ENCODE data around the gene CEP83.
"Not testable (repeated sequence)": the region's sequence is repeated elsewhere in the genome, so short reads cannot be mapped to it uniquely, and the experiment has no call there.

Gene CEP83

DNA sequence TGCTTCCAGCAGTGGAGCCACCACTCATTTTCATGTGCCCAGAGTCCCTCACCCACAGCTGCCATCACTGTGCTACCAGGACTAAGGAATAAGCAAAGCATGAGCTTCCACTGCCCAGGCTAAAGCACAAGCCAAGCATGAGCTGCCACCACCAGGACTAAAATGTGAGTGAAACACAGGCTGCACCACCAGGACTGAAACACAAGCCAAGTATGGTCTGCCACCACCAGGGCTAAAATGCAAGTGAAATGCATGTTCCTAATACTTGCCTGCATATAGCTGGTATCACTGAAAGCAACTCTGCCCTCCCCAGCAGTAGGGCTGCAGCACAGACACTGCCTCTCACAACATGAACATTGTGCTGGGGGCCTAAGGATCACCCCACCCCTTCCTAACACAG is 30.0 kb downstream of the CEP83 start:
- no peak for DNase-seq

DNA sequence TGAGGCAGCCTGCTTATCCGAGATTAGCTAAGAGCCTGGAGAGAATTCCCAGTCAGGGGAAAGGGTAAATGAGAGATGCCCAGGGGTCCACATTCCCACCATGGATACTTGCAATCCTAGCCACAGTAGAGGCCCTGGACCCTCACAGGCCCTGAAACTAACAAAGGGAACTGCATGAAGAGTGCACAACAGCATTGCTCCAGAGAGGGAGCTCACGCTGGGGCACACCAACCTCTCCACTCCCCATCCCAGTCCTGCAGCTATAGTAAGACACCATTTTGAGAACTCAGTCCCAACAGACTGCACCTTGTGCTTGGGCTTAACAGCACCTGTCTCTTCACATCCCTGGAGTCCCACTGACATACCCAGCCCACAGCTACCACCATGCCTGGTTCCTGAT is 30.5 kb downstream of the CEP83 start:
- DNase-seq, result no peak

DNA sequence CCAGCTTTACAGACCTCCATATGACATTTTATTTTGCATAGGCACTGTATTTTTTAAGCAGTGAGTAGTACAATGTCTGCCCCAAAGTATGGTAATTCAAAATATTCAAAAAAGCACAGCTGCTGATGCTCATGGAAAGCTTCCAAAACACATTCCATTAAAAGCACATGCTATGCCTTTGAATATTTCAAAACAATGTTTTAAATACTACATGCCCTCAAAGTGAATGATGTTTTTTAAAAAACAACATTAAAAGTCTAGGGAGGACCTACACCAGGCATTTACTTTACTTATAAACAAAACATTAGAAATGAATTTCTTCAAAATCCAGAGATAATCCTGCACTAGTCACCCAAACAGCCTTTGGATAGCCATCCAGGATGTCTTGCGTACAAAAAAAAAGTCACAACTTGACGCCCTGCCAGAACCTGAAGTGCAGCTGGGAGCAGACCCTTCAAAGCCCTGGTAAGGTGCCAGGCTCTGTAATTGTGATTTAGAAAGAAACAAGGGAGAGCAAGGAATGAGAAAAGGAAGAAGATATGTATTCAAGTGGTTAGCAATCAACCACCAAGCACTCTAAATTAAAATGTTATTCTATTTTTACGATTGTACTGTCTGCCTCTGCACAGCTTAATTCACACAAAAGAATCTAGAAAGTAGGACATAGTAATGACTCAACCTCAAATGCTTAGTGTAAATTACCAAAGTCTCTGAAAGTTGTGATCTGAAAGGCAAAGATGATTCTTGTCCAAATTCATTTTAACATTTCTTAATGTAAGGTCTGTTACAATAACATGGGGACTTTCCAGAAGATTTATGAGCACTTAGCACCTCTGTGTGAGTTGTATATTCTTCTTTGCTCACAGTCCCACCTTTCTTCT is 31.9 kb downstream of the CEP83 start:
- DNase-seq, result no peak

DNA sequence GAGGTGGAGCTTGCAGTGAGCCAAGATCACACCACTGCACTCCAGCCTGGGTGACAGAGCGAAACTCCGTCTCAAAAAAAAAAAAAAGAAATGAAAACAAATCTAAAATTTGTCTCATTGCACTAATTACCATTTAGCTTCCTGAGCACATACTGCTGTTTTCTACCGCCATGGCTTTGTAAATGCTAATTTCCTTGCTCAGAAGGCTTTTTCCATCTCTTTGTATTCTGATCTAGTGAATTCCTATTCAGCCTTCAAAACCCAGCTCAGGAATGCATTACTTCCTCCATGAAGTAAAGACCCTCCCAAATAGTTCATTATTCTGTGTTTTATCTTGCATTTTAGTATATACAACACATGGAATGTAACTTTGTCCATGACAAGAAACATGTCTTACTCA is 33.6 kb downstream of the CEP83 start:
- DNase-seq, result no peak

DNA sequence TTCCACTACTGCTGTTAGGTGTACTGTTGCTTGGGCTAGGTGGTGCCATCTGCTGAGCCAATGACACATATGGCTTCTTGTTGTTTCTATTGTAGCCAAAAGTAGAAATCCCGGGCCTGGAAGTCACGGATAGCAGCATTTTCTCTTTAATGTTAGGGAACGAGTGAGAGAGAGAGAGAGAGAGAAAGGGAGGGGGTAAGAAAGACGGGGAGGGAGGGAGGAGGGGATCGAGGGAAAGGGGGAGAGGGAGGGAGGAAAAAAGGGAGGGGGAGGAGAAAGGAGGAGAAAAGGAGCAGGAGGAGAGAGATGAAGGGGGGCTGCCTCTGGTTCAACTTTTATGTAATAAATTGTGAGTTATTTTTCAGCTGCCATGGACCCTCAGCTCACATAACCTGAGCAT is 34.8 kb downstream of the CEP83 start:
- DNase-seq, result not testable (repeated sequence)

DNA sequence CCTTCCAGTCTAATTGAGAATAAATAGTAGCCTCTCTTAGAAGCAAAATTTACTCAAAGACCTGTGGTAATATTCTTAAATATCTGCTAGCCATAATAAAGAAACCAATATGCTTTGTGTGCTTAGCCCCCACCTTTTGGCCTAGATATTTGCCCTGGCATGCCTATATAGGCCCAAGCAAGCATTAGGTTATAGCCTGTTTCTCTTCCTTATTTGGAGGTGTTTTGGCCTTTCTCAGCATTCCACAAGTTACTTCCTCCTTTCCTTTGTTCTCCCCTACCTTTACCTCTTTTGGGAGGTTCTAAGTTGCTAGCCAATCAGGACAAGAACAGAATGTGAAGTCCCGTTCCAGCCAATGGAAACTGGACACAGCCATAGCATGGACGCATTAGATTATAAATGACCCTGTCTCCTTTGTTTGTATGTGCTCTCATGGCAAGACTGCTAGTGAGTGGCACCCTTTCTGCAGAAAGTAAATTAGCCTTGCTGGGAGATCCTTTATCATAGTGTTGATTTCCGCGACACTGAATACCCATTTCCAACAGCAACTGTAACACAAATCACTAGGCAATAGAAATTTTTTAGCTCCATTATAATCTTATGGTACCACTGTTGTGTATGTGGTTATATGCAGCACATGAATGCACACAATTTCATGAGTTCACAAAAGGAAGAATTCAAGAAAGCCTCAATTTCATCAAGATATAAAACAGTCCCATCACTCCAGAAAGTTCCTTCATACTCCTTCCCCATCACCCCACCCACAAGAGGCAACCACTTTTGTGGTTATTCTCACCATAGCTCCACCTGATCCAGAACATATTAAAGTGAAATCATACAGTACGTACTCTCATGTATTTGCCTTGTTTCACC is 37.6 kb downstream of the CEP83 start:
- DNase-seq, result no peak

DNA sequence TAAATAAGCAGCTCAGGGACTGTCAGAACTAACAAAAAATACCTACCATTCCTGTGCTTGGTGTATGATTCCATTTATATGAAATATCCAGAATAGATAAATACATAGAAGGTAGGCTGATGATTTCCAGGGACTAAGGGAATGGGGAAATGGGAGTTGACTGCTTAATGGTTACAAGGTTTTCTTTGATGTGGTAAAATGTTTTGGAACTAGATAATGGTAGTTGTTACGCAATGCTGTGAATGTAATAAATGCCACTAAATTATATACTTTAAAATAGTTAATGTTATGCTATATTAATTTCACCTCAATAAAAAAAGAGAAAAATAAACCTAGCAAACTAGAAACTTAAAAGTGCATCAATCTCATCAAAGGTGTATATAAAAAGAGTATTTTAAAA is 41.1 kb downstream of the CEP83 start:
- DNase-seq, result no peak

DNA sequence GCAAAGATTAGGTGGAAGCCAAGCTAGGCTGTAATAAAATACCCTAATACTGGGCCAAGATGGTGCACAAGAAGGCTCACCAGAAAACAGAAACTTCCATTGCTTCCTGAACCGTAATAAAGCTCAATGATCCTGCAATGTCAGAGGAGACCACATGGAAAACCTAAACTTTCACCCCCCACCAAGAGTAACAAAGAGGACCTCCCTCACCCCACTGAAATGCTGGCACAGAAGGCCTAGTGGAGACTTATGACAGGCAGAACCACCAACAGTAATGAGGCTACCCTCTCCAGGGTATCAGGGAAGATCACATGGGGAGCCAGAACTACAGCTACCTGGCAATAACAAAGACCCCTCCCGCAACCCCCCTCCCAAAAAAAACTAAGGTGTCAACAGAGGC is 43.1 kb downstream of the CEP83 start:
- no peak for DNase-seq

DNA sequence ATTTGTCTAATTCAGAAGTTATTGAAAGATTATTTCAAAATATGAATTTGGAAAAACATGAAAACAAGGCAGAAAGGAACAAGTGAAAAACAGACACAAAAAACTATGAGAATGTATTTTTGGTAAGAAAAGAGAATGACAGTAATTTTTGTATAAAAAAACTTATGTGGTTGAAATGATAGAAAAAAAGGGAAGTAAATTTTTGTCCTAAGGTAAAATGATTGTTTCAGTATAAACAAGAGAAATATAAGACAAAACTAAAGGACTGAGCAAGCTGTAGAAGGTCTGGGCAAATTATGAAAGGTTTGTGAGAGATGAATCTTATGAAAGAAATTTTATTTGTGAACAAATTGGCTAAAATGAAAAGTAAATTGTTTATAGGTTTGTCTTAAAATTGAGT is 44.6 kb downstream of the CEP83 start:
- DNase-seq, result no peak

DNA sequence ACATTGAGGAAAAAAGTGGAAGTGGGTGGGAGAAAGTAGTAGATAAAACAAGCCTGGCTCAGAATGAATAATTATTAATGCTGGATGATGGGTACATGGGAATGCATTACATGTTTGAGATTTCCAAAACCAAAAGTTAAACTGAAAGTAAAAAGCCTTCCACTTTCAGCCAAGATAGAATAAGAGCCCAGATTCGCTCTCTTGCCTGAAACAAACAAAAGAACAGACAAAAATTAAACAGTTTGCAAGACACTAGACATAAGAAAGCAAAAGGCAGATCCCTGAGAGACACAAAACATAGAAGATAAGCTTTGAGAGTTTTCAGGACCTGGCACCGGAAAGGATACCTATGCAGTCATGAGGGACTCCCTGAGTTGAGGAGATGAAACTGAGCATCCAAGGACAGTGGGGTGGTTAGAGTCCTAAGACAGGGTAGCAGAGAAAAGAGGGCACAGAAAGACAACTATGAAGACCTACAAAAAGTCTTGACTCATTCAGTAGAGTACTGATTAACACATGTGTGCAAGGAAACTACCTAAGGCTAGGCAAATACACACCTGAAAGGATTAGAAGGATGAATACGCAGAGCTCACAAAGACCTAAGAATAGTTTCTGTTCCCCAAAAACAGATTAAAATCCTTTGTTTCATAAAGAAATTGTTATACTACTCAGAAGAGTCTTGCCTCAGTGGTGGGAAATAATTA is 54.1 kb downstream of the CEP83 start:
- no peak for DNase-seq

DNA sequence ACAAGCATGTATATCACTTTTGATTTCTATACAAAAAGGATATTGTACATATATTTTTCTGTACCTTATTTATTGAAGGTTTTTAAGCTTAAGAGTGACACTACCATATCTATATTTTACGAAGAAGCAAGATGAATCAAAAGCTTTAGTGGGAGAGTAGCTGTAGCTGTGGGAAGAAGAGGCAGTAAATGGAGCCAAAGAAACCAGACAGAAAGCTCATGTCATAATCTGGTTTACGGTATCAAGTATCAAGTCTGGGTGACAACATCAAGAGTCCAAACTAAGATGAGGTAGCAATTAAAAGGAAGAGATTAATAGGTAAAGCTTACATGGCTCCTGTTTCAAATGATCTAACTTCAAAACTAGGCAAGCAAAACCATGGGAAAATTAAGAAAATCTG is 54.8 kb downstream of the CEP83 start:
- DNase-seq, result no peak

DNA sequence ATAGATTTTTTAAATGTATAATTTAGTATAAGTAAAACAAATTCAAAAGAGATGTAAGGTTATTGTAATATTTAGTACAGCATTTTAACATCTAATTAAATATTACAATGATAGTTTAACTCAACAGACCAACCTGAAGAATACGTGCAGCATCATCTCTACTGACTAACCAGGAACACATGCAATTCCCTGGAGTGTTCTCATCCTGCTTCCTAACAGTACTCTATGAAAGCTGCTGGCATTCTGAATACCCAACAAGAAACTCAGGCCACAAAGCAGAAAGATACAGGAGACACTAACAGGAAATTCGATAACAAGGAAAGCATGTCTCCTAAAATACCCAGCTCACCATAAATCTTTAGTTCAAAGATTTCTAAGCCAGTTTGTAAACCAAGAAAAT is 58.3 kb downstream of the CEP83 start:
- no peak for DNase-seq

DNA sequence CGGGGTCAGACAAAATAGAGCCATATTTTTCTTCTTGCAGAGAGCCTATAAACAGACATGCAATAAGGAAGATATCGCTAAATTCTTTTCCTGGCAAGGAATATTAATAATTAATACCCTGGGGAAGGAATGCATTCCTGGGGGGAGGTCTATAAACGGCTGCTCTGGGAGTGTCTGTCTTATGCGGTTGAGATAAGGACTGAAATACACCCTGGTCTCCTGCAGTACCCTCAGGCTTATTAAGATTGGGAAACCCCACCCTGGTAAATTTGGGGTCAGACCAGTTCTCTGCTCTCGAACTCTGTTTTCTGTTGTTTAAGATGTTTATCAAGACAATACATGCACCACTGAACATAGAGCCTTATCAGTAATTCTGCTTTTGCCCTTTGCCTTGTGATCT is 61.0 kb downstream of the CEP83 start:
- DNase-seq, result not testable (repeated sequence)

DNA sequence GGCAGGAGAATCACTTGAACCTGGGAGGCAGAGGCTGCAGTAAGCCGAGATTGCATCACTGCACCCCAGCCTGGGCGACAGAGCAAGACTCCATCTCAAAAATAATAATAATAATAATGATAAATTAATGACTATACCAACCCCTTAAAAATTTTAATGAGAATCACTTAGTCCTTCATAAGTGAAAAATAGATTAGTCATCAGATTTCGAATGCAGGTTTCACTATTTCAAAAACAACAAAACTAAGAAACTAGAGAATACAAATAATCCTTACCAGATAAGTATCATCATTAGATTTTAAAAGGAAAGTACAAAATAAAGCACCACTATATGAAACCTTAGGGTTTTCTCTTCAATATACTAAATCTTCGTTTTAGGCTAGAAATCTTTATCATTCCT is 62.3 kb downstream of the CEP83 start:
- DNase-seq, result no peak

DNA sequence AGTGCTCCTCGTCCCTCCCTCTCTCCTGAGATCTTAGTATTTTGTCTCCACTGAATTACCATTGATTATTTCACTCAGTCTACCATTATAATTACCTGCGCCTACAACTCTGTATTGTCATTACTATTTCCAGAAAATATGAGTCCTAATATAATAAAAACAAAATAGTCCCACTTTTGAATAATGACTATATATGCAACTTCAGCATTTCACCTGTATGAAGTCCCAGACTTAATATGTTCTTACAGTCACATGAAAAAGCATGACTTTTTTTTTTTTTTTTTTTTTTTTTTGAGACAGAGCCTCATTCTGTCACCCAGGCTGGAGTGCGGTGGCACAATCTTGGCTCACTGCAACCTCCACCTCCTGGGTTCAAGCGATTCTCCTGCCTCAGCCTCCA is 63.7 kb downstream of the CEP83 start:
- not testable (repeated sequence) for DNase-seq

DNA sequence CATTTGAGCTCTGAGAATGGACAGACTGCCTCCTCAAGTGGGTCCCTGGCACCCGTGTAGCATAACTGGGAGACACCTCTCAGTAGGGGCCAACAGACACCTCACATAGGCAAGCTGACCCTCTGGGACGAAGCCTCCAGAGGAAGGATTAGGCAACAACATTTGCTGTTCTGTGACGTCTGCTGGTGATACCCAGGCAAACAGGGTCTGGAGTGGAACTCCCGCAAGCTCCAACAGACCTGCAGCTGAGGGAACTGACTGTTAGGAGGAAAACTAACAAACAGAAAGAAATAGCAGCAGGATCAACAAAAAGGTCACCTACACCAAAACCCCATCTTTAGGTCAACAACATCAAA is 69.6 kb downstream of the CEP83 start:
- no peak for DNase-seq

DNA sequence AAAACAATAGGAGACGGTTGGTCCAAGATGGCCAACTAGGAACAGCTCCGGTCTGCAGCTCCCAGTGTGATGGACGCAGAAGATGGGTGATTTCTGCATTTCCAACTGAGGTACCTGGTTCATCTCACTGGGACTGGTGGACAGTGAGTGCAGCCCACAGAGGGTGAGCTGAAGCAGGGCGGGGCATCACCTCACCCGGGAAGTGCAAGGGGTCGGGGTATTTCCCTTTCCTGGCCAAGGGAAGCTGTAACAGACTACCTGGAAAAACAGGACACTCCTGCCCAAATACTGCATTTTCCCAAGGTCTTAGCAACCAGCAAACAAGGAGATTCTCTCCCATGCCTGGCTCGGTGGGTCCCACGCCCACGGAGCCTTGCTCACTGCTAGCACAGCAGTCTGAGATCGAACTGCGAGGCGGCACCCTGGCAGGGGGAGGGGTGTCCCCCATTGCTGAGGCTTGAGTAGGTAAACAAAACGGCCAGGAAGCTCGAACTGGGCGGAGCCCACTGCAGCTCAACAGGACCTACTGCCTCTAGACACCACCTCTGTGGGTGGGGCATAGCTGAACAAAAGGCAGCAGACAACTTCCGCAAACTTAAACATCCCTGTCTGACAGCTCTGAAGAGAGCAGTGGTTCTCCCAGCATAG is 70.1 kb downstream of the CEP83 start:
- not testable (repeated sequence) for DNase-seq

DNA sequence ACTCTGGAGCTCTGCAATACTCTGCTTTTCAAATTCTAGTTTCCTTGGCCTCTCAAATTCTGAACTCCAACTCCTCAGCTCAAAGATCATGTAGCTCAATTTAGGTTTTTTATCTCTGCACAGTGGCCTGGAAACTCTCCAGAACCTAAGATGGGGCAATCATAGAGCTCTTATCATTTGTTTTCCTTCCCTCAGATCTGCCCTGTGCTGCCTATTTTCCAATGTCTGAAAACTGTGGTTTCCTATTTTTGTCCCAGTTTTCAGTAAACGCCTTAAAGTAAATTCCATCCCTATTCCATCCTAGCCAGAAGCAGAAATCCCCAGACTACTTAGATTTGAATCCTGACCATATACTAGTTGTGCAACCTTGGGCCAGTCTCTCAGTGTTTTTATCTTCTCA is 73.2 kb downstream of the CEP83 start:
- DNase-seq, result no peak

DNA sequence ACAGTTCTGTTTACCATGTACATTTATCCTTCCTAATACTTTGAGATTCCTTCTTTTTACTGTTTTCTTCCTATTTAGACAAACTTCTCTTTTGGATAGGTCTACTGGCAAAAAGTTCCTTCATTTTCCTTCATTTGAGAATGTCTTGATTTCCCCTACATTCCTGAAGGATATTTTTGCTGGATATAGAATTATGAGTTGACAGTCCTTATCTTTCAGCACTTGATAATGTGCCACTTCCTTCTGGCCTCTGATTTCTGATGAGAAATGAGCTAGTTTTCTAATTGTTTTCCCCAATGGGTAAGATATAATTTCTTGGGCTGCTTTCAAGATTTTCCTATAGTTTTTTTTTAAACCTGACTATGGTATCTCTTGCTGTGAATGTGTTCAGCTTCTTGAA is 75.6 kb downstream of the CEP83 start:
- DNase-seq, result no peak

DNA sequence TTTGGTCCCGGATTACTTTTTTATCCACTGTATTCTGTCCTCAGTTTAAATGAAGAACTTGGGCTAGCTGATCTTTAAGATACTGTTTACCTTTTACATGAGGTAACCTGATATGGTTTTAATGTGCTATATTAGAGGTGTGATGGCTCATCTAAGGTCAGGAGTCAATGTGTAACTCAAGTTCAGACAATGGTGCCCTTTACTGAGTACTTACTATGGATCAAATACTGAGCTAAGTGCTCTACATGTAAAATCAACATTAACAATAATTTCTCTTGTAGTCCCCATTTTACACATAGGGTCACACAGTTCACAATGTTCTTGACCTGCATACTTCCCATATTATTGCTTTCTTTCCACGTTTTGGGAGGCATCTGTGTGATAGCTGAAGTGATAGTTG is 79.2 kb downstream of the CEP83 start:
- no peak for DNase-seq

DNA sequence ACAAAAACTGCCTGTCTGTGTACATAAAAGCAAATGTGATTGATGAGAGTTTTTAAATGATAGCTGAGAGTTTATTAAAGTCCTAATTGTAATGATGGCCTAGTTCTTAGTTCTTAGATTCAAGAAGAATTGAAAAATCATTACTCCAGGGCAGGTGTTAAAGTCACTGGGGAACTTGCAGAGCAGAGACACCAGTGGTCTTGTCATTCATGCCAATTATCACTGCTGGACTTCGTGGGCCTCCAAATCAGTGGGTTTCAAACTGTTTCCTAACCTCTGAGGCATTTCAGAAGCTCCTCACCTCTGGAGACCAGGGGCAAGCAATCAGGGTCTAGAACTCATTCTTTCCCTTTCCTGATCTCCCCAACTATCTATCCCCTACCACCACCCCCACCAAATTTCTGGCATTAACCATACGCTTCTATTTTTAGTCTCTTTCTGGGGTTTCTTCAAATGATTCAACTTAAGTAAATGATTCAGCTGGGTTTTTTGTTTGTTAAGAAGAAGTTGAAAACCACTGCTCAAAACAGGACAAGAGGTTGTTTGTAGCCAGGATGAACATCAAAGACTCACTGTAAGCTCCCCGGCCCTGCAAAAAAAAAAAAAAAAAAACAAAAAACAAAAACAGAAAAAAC is 80.1 kb downstream of the CEP83 start:
- DNase-seq, result no peak

DNA sequence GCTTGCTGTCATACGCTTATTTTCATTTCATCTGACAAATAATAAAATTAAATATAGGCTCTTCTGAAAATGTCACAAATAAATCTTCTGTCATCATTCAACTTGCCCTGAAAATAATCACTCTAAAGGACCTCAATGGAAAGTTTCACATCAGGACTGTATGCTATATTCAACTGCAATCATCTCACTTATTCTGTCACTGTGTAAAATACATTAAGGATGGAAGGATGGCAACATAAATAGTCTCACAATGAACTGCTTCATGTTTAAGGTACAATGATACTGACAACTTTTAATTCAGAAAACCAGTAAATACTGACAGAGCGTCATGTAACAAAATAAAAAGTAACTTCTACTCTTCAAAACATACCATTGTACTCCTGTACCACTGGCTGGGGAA is 82.1 kb downstream of the CEP83 start:
- DNase-seq, result no peak

DNA sequence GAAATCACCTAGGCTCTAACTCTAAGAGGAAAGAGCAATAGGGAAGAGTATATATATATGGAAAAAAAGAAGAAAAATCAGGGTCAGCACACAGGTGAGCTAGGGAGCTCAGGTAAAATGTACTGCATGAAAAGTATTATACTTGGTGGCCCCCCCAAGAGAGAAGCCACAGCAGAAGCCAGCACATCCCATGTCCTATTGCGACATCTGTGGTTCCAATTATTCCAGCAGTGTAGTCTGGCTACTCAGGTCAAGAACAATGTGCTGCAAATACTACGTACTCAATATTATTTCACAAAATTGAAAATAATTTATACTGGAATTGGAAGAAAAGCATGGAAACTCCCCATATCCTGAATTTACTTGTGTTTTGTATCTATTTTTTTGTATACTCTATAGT is 85.5 kb downstream of the CEP83 start:
- DNase-seq, result no peak
